Measurements from ENCODE around the gene MAGI2.

DNA sequence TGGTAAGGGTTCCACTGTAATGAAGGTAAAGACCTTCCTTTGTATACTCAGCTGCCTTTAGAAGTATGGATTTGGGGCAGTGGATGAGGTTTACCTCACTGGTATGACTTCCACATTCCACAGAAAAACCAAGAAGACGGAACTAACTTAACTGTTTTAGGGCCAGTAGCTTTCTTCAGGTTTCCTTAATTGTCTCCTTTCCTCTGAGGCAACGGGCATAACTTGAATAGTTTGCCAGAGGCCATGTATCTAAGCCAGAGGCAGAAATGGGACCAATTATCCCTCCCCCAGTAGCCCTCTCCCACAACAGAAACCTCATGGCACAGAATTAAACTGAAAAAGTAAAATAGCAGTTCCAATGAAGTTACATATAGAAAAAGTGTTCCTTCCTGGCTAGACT is 1373.2 kb downstream of the MAGI2 start:
- TF ChIP-seq, protein P1, sequence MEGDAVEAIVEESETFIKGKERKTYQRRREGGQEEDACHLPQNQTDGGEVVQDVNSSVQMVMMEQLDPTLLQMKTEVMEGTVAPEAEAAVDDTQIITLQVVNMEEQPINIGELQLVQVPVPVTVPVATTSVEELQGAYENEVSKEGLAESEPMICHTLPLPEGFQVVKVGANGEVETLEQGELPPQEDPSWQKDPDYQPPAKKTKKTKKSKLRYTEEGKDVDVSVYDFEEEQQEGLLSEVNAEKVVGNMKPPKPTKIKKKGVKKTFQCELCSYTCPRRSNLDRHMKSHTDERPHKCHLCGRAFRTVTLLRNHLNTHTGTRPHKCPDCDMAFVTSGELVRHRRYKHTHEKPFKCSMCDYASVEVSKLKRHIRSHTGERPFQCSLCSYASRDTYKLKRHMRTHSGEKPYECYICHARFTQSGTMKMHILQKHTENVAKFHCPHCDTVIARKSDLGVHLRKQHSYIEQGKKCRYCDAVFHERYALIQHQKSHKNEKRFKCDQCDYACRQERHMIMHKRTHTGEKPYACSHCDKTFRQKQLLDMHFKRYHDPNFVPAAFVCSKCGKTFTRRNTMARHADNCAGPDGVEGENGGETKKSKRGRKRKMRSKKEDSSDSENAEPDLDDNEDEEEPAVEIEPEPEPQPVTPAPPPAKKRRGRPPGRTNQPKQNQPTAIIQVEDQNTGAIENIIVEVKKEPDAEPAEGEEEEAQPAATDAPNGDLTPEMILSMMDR (IDR thresholded peaks at IDR 0.05 in 4 of 5, conservative IDR thresholded peaks at IDR 0.05 in 1 of 5), result no peak
- no peak for TF ChIP-seq POLR2A (IDR thresholded peaks at IDR 0.05)
